Ovary (tissue), 3 donors: ENCODE results near the gene EFEMP2.

Source experiments
- CTCF ChIP-seq, 3 donors: fragments of 450-650 bp in 2 of 3; fragments of 200-600 bp in 1 of 3; IDR thresholded peaks; one replicate each; pipeline versions ENCODE4 v1.5.1 to v1.8.0; 2016 to 2022; ENCODE audit warnings: antibody characterized with exemption in 3 of 3, mild to moderate bottlenecking in 1 of 3
- EP300 ChIP-seq: sonication (generic); formaldehyde crosslinking; IDR thresholded peaks from one replicate; pipeline ENCODE4 v1.6.1; 2017; ENCODE audit warnings: antibody characterized with exemption
- POLR2A ChIP-seq: fragments of 450-650 bp; IDR thresholded peaks from one replicate; pipeline ENCODE4 v1.6.1; 2017; ENCODE audit warnings: antibody characterized with exemption, mild to moderate bottlenecking, moderate library complexity
- donor health status: DM: no; HTN: no; CAD: no.

DNA sequence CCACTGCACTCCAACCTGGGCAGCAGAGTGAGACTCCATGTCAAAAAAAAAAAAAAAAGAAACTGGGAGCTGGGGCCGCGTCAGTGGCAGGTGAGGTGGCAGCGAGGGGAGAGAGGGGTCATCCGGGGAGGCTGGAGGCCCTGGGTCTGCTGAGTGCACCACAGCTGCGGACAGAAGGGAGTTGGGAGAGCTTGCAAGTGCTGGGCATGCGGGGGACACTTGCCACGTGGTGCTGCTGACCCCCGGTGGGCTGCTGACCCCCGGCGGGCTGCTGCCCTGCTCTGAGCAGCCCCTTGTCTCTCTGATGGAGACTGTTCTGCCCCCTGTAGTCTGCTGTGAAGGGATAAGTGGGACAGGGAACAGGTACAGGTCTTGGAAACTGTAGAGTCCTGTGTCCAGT is 49.3 kb upstream of the EFEMP2 start:
- TF ChIP-seq CTCF (IDR thresholded peaks at IDR 0.05): no peak
- no peak for TF ChIP-seq POLR2A
- TF ChIP-seq EP300: no peak
